ENCODE data around the gene APOL3. TPM values are rescaled to one million over a fixed set of nuclear protein-coding genes. Genes with fewer than 3 reads are reported as not detected.

Gene APOL3
- total RNA-seq, 1 experiment from 2014 or later: not detected

- Histone ChIP-seq H3K9ac (ENCODE audit: low read length) (no peak overlapping the region), H3K4me3 (ENCODE audit: low read length) (no peak overlapping the region), H3K36me3 (ENCODE audit: low read depth, low read length) (no peaks in the 10 kb centered on the region), H3K79me2 (ENCODE audit: low read length) (no peaks in the 10 kb centered on the region), H2AFZ (ENCODE audit: low read length) (no peak overlapping the region), H3K4me1 (ENCODE audit: insufficient read depth, low read length) (no peaks in the 10 kb centered on the region), H3K27me3 (ENCODE audit: low read length) (no peaks in the 10 kb centered on the region), H3K9me3 (ENCODE audit: low read length) (no peaks in the 10 kb centered on the region), H4K20me1 (ENCODE audit: low read length) (no peaks in the 10 kb centered on the region), H3F3A (ENCODE audit: low read length, unreplicated experiment) (no peaks in the 10 kb centered on the region), H3K27ac (ENCODE audit: low read length) (no peak overlapping the region), H3K9me2 (replicated peaks; ENCODE audit: low read length) (no peaks in the 10 kb centered on the region), H3K4me2 (ENCODE audit: low read length) (no peak overlapping the region)
- TF ChIP-seq EZH2phosphoT487 (IDR thresholded peaks at IDR 0.05; ENCODE audit: borderline replicate concordance, low read length) (no peak), EZH2 (IDR thresholded peaks at IDR 0.05; ENCODE audit: low read length, unreplicated experiment) (no peak), CTCF (conservative IDR thresholded peaks at IDR 0.05; ENCODE audit: low read depth, low read length) (no peak)
- BruUV-seq (replicated peaks): no TSS peak
- CTCF ChIA-PET: no interaction called here
- intact Hi-C loops (cut with micrococcal nuclease): no loop called here
- DNase-seq (no peak), ATAC-seq (no peak)
- POLR2A ChIA-PET (ENCODE audit: unreplicated experiment): no interaction called here
Observed at GRCh38 chr22:36185828-36186624, 25.5 kb upstream of the APOL3 start.

- H3F3A ChIP-seq (ENCODE audit: low read length, unreplicated experiment): no peaks in the 10 kb centered on the region
- no TSS peak for BruUV-seq (replicated peaks)
- H4K20me1 ChIP-seq (ENCODE audit: low read length): no peaks in the 10 kb centered on the region
- no peak overlapping the region for H3K27ac ChIP-seq (ENCODE audit: low read length)
- H3K9ac ChIP-seq (ENCODE audit: low read length): no peak overlapping the region
- TF ChIP-seq EZH2phosphoT487 (IDR thresholded peaks at IDR 0.05; ENCODE audit: borderline replicate concordance, low read length) (no peak), CTCF (conservative IDR thresholded peaks at IDR 0.05; ENCODE audit: low read depth, low read length) (no peak), EZH2 (IDR thresholded peaks at IDR 0.05; ENCODE audit: low read length, unreplicated experiment) (no peak)
- POLR2A ChIA-PET (ENCODE audit: unreplicated experiment): no interaction called here
- ATAC-seq: no peak
- DNase-seq: no peak
- H2AFZ ChIP-seq (ENCODE audit: low read length): no peak overlapping the region
- no peak overlapping the region for H3K4me3 ChIP-seq (ENCODE audit: low read length)
- H3K9me3 ChIP-seq (ENCODE audit: low read length): no peaks in the 10 kb centered on the region
- H3K79me2 ChIP-seq (ENCODE audit: low read length): no peaks in the 10 kb centered on the region
- no peaks in the 10 kb centered on the region for H3K4me1 ChIP-seq (ENCODE audit: insufficient read depth, low read length)
- intact Hi-C loops (cut with micrococcal nuclease): no loop called here
- no peak overlapping the region for H3K4me2 ChIP-seq (ENCODE audit: low read length)
- CTCF ChIA-PET: no interaction called here
- no peaks in the 10 kb centered on the region for H3K9me2 ChIP-seq (replicated peaks; ENCODE audit: low read length)
- H3K27me3 ChIP-seq (ENCODE audit: low read length): no peaks in the 10 kb centered on the region
- no peaks in the 10 kb centered on the region for H3K36me3 ChIP-seq (ENCODE audit: low read depth, low read length)
Observed at GRCh38 chr22:36184433-36185025, 24.0 kb upstream of the APOL3 start.

- no peak overlapping the region for H3K4me2 ChIP-seq (ENCODE audit: low read length)
- H3K27ac ChIP-seq (ENCODE audit: low read length): no peak overlapping the region
- no peaks in the 10 kb centered on the region for H4K20me1 ChIP-seq (ENCODE audit: low read length)
- H3K9me3 ChIP-seq (ENCODE audit: low read length): no peaks in the 10 kb centered on the region
- BruUV-seq (replicated peaks): no TSS peak
- ChIA-PET POLR2A (ENCODE audit: unreplicated experiment) (no interaction called here), CTCF (no interaction called here)
- H3K4me1 ChIP-seq (ENCODE audit: insufficient read depth, low read length): no peaks in the 10 kb centered on the region
- H3K9me2 ChIP-seq (replicated peaks; ENCODE audit: low read length): no peaks in the 10 kb centered on the region
- no peak overlapping the region for H3K9ac ChIP-seq (ENCODE audit: low read length)
- no peak for DNase-seq
- ATAC-seq: no peak
- no peak for TF ChIP-seq CTCF (conservative IDR thresholded peaks at IDR 0.05; ENCODE audit: low read depth, low read length)
- TF ChIP-seq EZH2phosphoT487 (IDR thresholded peaks at IDR 0.05; ENCODE audit: borderline replicate concordance, low read length): no peak
- no peak for TF ChIP-seq EZH2 (IDR thresholded peaks at IDR 0.05; ENCODE audit: low read length, unreplicated experiment)
- intact Hi-C loops (cut with micrococcal nuclease): no loop called here
- no peaks in the 10 kb centered on the region for H3K27me3 ChIP-seq (ENCODE audit: low read length)
- H3K36me3 ChIP-seq (ENCODE audit: low read depth, low read length): no peaks in the 10 kb centered on the region
- H3F3A ChIP-seq (ENCODE audit: low read length, unreplicated experiment): no peaks in the 10 kb centered on the region
- no peak overlapping the region for H2AFZ ChIP-seq (ENCODE audit: low read length)
- H3K4me3 ChIP-seq (ENCODE audit: low read length): no peak overlapping the region
- no peaks in the 10 kb centered on the region for H3K79me2 ChIP-seq (ENCODE audit: low read length)
Observed at GRCh38 chr22:36183446-36183845, 22.9 kb upstream of the APOL3 start.
